Caco-2 (cell line): ENCODE results near the gene TLR9. TPM values are rescaled to one million over a fixed set of nuclear protein-coding genes. Genes with fewer than 3 reads are reported as not detected.
A peak's percentile ranks its signal among the peaks of the same experiment; 100 is the strongest.

ENCODE experiments used
- BruUV-seq: library from RNA; stranded (reverse); fragments of 400-500 nt; replicated peaks from 2 replicates; lab custom pipeline; 2021; lab: Mats Ljungman, UMichigan
- CTCF ChIA-PET: fragments of 300-600 bp; sonication (Branson Sonifier 250); formaldehyde crosslinking; loops from one replicate; lab custom pipeline; 2022; ENCODE audit warnings: antibody characterized with exemption; lab: Charles Lee
- POLR2A ChIA-PET: fragments of 300-600 bp; sonication (Branson Sonifier 250); formaldehyde crosslinking; loops from one replicate; lab custom pipeline; 2022; ENCODE audit warnings: antibody characterized with exemption; lab: Charles Lee
- DNase-seq, 2 experiments: peaks; one replicate each; pipeline versions ENCODE4 v3.0.0 to v3.0.0-alpha.2; 2020 to 2022
- H3K27me3 ChIP-seq: replicated peaks from 2 replicates; pipeline ENCODE4 v1.6.0; 2011; ENCODE audit warnings: low read length; ENCODE audit not compliant: control insufficient read depth, insufficient read depth
- H3K36me3 ChIP-seq: 2 replicates; pipeline ENCODE4 v1.5.1; 2011; ENCODE audit warnings: low read length; ENCODE audit not compliant: control insufficient read depth, insufficient read depth
- H3K4me1 ChIP-seq: fragments of 250-450 bp; sonication (Bioruptor Pico); 2 replicates; pipeline ENCODE4 v1.5.1; 2020; ENCODE audit warnings: mild to moderate bottlenecking
- H3K4me3 ChIP-seq: 2 replicates; pipeline ENCODE4 v1.5.1; 2011; ENCODE audit warnings: low read depth, mild to moderate bottlenecking, control low read depth, low read length
- H3K9me3 ChIP-seq: fragments of 250-450 bp; sonication (Bioruptor Pico); 2 replicates; pipeline ENCODE4 v1.5.1; 2020; ENCODE audit warnings: mild to moderate bottlenecking, moderate library complexity
- H3K27ac Mint-ChIP-seq: one replicate; pipeline ENCODE4 v1.8.0; 2022; ENCODE audit warnings: mixed read lengths; ENCODE audit not compliant: unreplicated experiment
- H3K27me3 Mint-ChIP-seq: one replicate; pipeline ENCODE4 v1.8.0; 2022; ENCODE audit warnings: mixed read lengths; ENCODE audit not compliant: insufficient read depth, unreplicated experiment
- H3K36me3 Mint-ChIP-seq: one replicate; pipeline ENCODE4 v1.8.0; 2022; ENCODE audit warnings: mild to moderate bottlenecking, mixed read lengths; ENCODE audit not compliant: insufficient read depth, unreplicated experiment
- H3K4me1 Mint-ChIP-seq: one replicate; pipeline ENCODE4 v1.8.0; 2022; ENCODE audit warnings: low read depth, mixed read lengths; ENCODE audit not compliant: unreplicated experiment
- H3K4me3 Mint-ChIP-seq: one replicate; pipeline ENCODE4 v1.8.0; 2022; ENCODE audit warnings: mild to moderate bottlenecking, moderate library complexity, mixed read lengths; ENCODE audit not compliant: unreplicated experiment
- H3K9me3 Mint-ChIP-seq: one replicate; pipeline ENCODE4 v1.8.0; 2022; ENCODE audit warnings: mixed read lengths; ENCODE audit not compliant: unreplicated experiment
- CTCF ChIP-seq, 2 experiments: fragments of 200-600 bp in 1 of 2; IDR thresholded peaks; 1 replicate in 1 of 2; 2 replicates in 1 of 2; pipeline versions ENCODE4 v1.5.1 to v1.8.0; 2011 to 2022; ENCODE audit warnings: antibody characterized with exemption in 1 of 2, control low read depth in 1 of 2, inconsistent platforms in 1 of 2, low read depth in 1 of 2, low read length in 1 of 2, mild to moderate bottlenecking in 1 of 2, moderate library complexity in 1 of 2; ENCODE audit not compliant: insufficient read depth in 1 of 2, severe bottlenecking in 1 of 2, unreplicated experiment in 1 of 2
- intact Hi-C: fragments of 100-400 bp; cut with micrococcal nuclease; formaldehyde crosslinking; loops from one replicate; pipeline ENCODE4 v1.10.0; 2022; ENCODE audit not compliant: unreplicated experiment
- total RNA-seq: library from RNA; stranded (reverse); gene quantifications from 2 replicates; pipeline ENCODE4 v1.2.3, GENCODE V29; 2022

Gene TLR9
- total RNA-seq, 1 experiment from 2014 or later, result not detected

GRCh38 chr3:52232279-52233107 lies 7.0 kb upstream of the TLR9 start:
- no peak for DNase-seq
- Mint-ChIP-seq H3K4me3 (no peak overlapping the region), H3K4me1 (no peaks in the 10 kb centered on the region), H3K36me3 (peaks cover 16% of the 10 kb centered on the region), H3K9me3 (no peaks in the 10 kb centered on the region), H3K27me3 (no peaks in the 10 kb centered on the region), H3K27ac (no peak overlapping the region)
- no peak for TF ChIP-seq CTCF (IDR thresholded peaks at IDR 0.05; ENCODE audit: insufficient read depth in 1 of 2, low read depth in 1 of 2, low read length in 1 of 2, severe bottlenecking in 1 of 2, unreplicated experiment in 1 of 2)
- peaks cover 3% of the 10 kb centered on the region; the same call in 1 of the 2 replicates for H3K4me1 ChIP-seq
- no peaks in the 10 kb centered on the region for H3K9me3 ChIP-seq
- intact Hi-C loops, result loop anchor here (1.0 kb wide), 1 partner anchor 153 kb away; no protein-coding TSS in a partner anchor
- ChIA-PET CTCF (interaction anchor here (0.5 to 2.6 kb wide), 7 partner anchors 12 to 231 kb away, joined by 3 to 22 read pairs (median 4); no protein-coding TSS in a partner anchor), POLR2A (interaction anchor here (0.8 kb wide), 1 partner anchor 46 kb away, joined by 3 read pairs; the partner anchor contains the start of gene WDR82)
- peaks cover 3% of the 10 kb centered on the region; the same call in 1 of the 2 replicates for H3K36me3 ChIP-seq
- no peaks in the 10 kb centered on the region for H3K27me3 ChIP-seq
- H3K4me3 ChIP-seq, result no peak overlapping the region
- no TSS peak for BruUV-seq

DNA sequence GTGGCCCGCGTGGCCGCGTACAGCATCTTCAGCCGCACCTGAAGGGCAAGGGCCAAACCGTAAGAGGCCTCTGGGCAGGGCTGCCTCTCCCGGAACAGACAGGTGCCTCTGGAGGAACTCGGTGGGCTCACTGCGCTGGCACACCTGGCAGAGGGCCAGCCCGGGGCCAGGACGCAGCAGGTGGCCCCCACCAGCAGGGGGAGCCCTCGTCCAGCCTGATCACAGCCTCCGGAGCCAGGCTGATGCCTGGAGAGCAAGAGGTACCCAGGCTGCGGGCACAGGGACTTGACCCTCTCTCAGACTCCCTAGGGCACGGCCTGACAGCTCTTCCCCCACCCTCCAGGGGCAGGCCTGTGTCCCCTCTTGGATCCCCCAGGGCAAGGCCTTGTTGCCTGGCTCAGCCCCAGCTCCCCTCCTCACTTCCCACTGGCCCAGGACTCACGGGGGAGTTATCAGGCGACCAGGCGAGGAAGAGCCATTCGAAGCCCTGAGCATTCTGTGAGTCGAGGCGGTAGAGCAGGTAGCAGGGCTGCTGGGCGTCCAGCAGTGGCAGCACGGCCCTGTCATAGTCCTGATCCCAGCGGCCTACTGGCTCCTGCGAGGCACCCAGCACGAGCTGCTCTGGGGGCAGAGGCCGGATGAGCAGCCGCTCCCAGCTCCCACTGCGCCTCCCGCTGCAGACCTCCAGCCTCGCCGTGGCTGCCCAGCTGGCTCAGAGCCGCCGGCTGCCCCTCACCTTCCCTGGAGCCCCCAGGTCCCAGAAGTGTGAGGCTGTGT lies 6.2 kb upstream of the TLR9 start:
- Mint-ChIP-seq H3K9me3 (no peaks in the 10 kb centered on the region), H3K4me1 (no peaks in the 10 kb centered on the region), H3K36me3 (peaks cover 16% of the 10 kb centered on the region), H3K27me3 (no peaks in the 10 kb centered on the region), H3K27ac (no peak overlapping the region), H3K4me3 (no peak overlapping the region)
- DNase-seq, result peak in 1 of 2 experiments; percentile 81
- POLR2A ChIA-PET, result no interaction called here
- Histone ChIP-seq H3K9me3 (no peaks in the 10 kb centered on the region), H3K36me3 (peaks cover 3% of the 10 kb centered on the region; the same call in 1 of the 2 replicates), H3K4me1 (no peaks in the 10 kb centered on the region), H3K27me3 (no peaks in the 10 kb centered on the region), H3K4me3 (no peak overlapping the region)
- peak; percentile 79 to 91 for TF ChIP-seq CTCF (IDR thresholded peaks at IDR 0.05; ENCODE audit: insufficient read depth in 1 of 2, low read depth in 1 of 2, low read length in 1 of 2, severe bottlenecking in 1 of 2, unreplicated experiment in 1 of 2)
- CTCF ChIA-PET, result interaction anchor here (0.9 to 2.6 kb wide), 9 partner anchors 11 to 153 kb away, joined by 3 to 22 read pairs (median 4); partner anchors contain the start of gene POC1A
- no TSS peak for BruUV-seq
- intact Hi-C loops, result loop anchor here (1.0 kb wide), 1 partner anchor 108 kb away; no protein-coding TSS in a partner anchor
